OCI-M2 (cell line): Measurements from ENCODE around the gene ACVR2B.
"Not testable (repeated sequence)": the region's sequence is repeated elsewhere in the genome, so short reads cannot be mapped to it uniquely, and the experiment has no call there.

Experiments
- DNase-seq: peaks from one replicate; lab custom pipeline; 2025; ENCODE audit not compliant: unreplicated experiment; lab: John Stamatoyannopoulos, UW

The ACVR2B gene

GRCh38 chr3:38453075-38453912, at the start of gene ACVR2B:
Gene ACVR2B (plus strand): TSS chr3:38453890. CDS start chr3:38454323, 433 bp downstream.
- no peak for DNase-seq

DNA sequence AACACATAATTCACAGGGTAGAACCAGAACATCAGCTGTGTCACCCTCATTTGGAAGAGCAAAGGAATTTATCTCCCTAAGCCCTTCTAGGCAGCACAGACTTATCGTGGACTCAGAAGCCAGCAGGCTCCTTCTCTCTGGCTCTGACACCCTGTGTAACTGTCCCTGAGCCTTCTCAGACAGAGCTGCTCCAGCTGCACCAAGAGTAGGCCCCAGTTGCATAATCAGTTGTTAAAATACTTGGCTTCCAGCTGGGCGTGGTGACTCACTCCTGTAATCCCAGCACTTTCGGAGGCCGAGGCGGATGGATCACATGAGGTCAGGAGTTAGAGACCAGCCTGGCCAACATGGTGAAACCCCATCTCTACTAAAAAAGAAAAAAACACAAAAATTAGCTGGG, 49.4 kb upstream of the ACVR2B start:
- DNase-seq, result no peak

GRCh38 chr3:38411591-38411990, 42.1 kb upstream of the ACVR2B start:
- no peak for DNase-seq

- DNase-seq, result not testable (repeated sequence)
Measured at GRCh38 chr3:38420758-38421157, 32.9 kb upstream of the ACVR2B start.

- no peak for DNase-seq
Measured at GRCh38 chr3:38421679-38422336, 31.9 kb upstream of the ACVR2B start.

DNA sequence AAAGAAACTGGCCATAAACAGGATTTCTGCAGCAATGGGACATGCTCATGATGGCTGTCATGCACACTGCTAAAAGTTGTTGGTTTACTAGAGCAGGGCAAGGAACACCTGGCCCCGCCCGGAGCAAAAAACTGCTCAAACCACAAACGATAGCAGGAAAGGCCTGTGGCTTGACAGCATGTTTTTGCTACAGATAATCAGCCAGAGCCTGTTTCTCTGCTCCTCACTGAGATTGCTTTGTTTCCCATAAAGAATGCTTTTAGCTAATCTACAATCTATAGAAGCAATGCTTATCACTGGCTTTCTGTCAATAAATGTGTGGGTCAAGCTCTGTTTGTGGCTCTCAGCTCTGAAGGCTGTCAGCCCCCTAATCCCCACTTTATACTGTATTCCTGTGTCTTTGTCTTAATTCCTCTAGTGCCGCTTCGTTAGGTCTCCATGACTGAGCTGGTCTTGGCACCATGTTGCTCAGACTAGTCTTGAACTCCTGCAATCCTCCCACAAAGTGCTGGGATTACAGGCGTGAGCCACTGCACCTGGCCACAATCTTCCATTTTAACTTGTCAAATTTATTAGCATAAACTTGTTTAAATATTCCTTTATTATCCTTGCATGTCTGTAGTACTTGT, 26.8 kb upstream of the ACVR2B start:
- not testable (repeated sequence) for DNase-seq

- not testable (repeated sequence) for DNase-seq
Measured at GRCh38 chr3:38432871-38433658, 20.6 kb upstream of the ACVR2B start.

DNA sequence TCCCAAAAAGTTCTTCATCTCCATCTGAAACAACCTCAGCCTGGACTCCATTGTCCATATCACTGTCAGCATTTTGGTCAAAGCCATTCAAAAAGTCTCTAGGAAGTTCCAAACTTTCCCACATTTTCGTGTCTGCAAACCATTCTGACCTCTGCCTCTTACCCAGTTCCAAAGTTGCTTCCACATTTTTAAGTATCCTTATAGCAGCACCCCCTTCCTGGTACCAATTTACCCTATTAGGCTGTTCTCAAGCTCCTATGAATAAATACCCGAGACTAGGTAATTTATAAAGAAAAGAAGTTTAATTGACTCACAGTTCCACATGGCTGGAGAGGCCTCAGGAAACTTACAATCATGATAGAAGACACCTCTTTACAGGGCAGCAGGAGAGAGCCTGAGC, 20.0 kb upstream of the ACVR2B start:
- not testable (repeated sequence) for DNase-seq

DNA sequence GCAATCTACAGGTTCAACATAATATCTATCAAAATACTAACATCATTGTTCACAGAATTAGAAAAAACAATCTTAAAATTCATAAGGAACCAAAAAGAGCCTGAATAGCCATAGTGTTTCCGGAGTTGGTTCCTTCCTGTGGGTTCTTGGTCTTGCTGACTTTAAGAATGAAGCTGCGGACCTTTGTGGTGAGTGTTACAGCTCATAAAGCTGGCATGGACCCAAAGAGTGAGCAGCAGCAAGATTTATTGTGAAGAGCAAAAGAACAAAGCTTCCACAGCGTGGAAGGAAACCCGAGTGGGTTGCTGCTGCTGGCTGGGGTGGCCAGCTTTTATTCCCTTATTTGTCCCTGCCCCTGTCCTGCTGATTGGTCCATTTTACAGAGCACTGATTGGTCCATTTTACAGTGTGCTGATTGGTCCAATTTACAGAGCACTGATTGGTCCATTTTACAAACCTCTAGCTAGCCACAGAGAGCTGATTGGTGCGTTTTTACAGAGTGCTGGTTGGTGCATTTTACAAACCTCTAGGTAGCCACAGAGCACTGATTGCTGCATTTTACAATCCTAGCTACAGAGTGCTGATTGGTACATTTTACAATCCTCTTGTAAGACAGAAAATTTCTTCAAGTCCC, 15.1 kb upstream of the ACVR2B start:
- DNase-seq, result not testable (repeated sequence)

- DNase-seq, result not testable (repeated sequence)
Measured at GRCh38 chr3:38443205-38443604, 10.5 kb upstream of the ACVR2B start.

DNA sequence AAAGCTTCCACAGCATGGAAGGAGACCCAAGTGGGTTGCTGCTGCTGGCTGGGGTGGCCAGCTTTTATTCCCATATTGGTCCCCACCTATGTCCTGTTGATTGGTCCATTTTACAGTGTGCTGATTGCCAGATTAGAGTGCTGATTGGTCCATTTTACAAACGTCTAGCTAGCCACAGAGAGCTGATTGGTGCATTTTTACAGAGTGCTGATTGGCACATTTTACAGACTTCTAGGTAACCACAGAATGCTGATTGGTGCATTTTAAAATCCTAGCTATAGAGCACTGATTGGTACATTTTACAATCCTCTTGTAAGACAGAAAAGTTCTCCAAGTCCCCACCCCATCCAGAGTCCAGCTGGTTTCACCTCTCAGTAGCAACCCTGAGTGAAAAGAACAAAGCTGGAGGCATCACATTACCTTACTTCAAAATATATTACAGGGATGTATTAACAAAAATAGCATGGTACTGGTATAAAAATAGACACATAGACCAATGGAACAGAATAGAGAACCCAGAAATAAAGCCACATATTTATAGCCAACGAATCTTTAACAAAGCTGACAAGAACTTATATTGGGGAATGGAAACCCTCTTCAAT, 7.5 kb upstream of the ACVR2B start:
- no peak for DNase-seq

- no peak for DNase-seq
Measured at GRCh38 chr3:38446812-38447211, 6.9 kb upstream of the ACVR2B start.

- no peak for DNase-seq
Measured at GRCh38 chr3:38450853-38451252, 2.8 kb upstream of the ACVR2B start.

GRCh38 chr3:38453913-38454177, 155 bp downstream of the ACVR2B start:
- DNase-seq, result no peak

- DNase-seq, result no peak
Measured at GRCh38 chr3:38454178-38454883, 641 bp downstream of the ACVR2B start.

DNA sequence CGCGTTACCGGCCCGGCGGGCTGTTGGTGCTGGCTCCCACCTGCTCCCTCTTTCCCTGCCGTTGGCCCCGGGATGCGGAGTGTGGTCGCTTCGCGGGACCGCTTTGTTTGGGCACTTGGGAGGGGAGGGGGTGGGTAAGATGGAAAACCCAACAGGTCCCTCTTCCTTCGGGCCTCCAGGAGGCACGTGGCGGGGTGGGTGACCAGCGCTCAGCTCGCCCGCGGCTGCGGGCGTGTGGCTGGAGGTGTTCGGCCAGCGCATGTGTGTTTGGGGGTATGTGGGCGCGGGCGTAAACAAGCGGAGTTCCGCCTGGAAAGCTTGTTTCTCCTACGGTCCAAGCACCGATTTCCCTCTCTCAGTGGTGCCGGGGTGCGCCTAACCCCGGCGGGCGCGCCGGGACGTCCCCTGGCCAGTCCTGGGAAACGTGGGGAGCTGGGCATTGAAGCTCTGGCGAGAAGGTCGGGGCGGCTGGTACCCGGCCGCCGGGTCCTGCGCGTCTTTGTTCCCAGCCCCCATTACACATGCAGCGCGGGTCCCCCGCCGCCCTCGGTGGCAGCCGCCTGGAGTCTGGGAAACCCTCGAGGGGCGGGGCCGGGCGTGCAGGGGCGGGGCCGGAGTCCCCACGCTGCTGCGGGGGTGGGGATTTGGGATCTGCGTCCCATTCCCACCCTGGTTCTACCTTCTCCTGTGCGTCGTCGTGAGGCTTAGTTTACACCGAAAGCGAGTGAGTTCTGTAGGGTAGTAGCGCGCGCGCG, 1.4 kb downstream of the ACVR2B start:
- DNase-seq, result no peak

DNA sequence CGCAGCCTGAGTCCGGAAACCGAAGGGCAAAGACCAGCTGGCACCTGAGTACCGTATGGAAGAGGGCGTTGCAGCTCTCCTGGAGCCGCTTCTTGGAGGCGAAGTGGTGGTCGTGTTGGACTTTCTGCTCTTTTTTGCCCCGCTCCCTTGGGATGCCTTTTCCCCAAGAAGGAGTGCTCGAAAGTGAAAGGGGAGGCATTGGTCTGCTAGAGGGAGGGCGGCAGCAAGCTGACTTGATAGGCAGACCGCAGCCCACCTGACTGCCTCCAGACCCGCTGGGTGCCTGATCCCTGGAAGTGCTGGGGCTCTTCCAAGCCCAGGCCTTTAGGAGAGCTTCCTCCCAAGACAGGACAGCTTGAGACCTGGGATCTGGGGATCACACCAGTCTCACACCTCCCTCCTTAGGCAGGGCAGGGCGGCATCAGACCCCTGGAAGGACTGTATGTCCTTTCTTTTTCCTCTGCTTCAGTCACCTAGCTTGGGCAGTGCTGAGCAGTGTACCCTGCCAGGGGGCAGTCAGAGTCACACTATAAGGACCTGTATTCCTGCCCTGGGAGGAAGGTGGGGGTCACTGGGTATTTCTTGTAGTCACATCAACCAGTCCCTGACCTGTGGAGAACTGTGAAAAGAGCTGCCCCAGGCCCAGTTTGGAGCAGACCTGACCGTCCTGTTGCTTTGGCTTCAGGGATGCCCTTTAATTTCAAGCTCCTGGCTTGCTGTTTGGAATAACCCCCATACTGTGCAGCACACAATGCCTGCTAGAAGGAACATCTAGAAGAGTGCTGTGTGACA, 2.1 kb downstream of the ACVR2B start:
- no peak for DNase-seq
